Activated naive CD8-positive, alpha-beta T cell treated with anti-CD3 and anti-CD28 coated beads, Interleukin-2, amount 50 U/mL, for 24 hours (primary cell): Measurements from ENCODE around the gene CCDC127.

Source experiments
- ATAC-seq: fragments of 150-1000 bp; cut with Tn5 transposase; one replicate; pipeline ENCODE4 v1.10.0; 2021
- DNase-seq: peaks from one replicate; pipeline ENCODE4 v3.0.0; 2021
- H3K27ac Mint-ChIP-seq: one replicate; pipeline ENCODE4 v1.8.0; 2021; ENCODE audit warnings: mild to moderate bottlenecking, mixed read lengths
- H3K27me3 Mint-ChIP-seq: one replicate; pipeline ENCODE4 v1.8.0; 2021; ENCODE audit warnings: mixed read lengths
- H3K36me3 Mint-ChIP-seq: one replicate; pipeline ENCODE4 v1.8.0; 2021; ENCODE audit warnings: low read depth, mixed read lengths
- H3K4me1 Mint-ChIP-seq: one replicate; pipeline ENCODE4 v1.8.0; 2021; ENCODE audit warnings: mixed read lengths
- H3K4me3 Mint-ChIP-seq: one replicate; pipeline ENCODE4 v1.8.0; 2021; ENCODE audit warnings: mild to moderate bottlenecking, moderate library complexity, mixed read lengths
- H3K9me3 Mint-ChIP-seq: one replicate; pipeline ENCODE4 v1.8.0; 2021; ENCODE audit warnings: mixed read lengths

CCDC127 gene

DNA sequence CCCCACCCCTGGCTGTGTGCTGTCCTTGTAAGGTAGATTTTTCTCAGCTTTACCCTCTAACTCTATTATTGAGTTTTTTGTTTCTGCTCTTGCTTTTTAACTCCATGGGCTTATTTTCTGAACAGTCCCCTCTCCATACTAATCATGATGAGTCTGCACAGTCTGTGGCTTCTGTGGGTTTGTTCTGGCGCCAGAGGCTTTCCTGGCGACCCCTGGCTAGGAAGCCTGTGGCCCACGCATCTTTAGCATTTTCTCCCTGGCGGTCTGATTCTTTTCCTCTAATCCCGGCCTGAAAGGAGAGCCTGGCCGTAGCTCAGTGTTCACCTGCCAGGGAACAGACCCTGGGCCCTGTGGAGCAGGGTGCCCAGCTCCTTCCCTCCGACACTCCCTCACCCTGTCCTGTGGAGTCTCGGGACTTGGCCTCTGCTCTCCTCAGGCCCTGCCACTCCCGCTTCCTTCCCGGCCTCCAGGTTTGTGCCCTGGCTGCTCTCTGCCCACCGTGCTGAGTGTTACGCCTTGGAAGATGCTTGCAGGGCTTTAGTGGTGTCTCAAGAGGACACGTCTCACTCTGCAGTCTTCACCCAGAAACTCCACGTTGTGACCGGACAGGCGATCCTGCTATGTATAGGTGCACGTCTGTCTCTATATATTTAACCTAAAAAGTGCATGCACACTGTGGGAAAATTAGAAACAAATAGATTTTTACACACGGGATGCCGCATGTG lies 58.3 kb downstream of the CCDC127 start:
- Mint-ChIP-seq H3K27ac (no peak overlapping the region), H3K27me3 (no peaks in the 10 kb centered on the region), H3K4me1 (peaks cover 1% of the 10 kb centered on the region), H3K4me3 (no peak overlapping the region), H3K9me3 (no peaks in the 10 kb centered on the region), H3K36me3 (no peaks in the 10 kb centered on the region)
- DNase-seq (no peak), ATAC-seq (no peak)

DNA sequence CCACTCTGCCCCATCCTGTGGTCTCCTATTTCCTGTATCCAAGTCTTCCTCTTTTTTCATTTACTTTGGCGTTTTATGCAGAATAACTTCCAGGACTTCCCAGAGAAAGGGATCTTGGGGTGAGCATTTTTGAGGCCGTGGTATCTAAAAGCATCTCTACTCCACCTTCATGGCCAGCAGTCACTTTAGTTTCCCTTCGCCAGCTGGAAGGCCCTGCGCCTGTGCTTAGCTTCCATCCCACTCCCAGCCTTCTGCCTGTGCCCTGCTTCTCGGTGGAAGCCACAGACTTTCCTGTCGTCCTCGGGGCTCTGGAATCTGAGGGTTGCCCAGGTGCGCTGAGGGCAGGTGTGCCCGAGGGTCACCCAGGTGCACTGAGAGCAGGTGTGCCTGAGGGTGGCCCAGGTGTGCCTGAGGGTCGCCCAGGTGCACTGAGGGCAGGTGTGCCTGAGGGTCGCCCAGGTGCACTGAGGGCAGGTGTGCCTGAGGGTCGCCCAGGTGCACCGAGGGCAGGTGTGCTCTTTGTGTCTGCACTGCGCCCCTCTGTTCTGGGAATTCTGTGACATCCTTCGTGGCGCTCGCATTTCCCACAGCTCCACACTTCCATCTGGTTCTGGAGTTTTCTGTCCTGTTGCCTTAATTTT lies 59.0 kb downstream of the CCDC127 start:
- H3K27me3 Mint-ChIP-seq = no peaks in the 10 kb centered on the region
- H3K9me3 Mint-ChIP-seq = no peaks in the 10 kb centered on the region
- no peaks in the 10 kb centered on the region for H3K36me3 Mint-ChIP-seq
- peaks cover 1% of the 10 kb centered on the region for H3K4me1 Mint-ChIP-seq
- no peak overlapping the region for H3K4me3 Mint-ChIP-seq
- H3K27ac Mint-ChIP-seq = no peak overlapping the region
- DNase-seq = no peak
- no peak for ATAC-seq

DNA sequence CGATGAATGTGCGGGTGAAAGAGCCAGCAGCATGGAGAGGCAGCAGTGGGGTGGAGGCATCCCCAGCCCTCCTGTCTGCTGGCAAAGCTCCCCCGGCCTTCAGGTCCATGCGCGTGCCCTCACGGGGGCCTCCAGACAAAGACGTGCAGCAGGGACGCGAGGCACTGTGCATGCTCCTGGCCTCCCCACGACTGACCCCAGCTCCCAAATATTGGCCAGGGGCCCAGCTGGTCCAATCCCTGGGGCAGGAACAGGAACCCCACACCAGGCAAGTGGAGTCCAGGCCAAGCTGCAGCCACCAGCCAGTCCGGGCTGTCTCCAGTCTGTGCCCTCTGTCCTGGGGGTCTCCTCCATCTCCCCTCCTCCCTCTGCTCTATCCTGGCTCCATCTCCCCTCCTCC lies 60.2 kb downstream of the CCDC127 start:
- no peaks in the 10 kb centered on the region for H3K27me3 Mint-ChIP-seq
- ATAC-seq (no peak), DNase-seq (no peak)
- no peaks in the 10 kb centered on the region for H3K36me3 Mint-ChIP-seq
- no peaks in the 10 kb centered on the region for H3K9me3 Mint-ChIP-seq
- H3K4me3 Mint-ChIP-seq = no peak overlapping the region
- no peak overlapping the region for H3K27ac Mint-ChIP-seq
- peaks cover 1% of the 10 kb centered on the region for H3K4me1 Mint-ChIP-seq

DNA sequence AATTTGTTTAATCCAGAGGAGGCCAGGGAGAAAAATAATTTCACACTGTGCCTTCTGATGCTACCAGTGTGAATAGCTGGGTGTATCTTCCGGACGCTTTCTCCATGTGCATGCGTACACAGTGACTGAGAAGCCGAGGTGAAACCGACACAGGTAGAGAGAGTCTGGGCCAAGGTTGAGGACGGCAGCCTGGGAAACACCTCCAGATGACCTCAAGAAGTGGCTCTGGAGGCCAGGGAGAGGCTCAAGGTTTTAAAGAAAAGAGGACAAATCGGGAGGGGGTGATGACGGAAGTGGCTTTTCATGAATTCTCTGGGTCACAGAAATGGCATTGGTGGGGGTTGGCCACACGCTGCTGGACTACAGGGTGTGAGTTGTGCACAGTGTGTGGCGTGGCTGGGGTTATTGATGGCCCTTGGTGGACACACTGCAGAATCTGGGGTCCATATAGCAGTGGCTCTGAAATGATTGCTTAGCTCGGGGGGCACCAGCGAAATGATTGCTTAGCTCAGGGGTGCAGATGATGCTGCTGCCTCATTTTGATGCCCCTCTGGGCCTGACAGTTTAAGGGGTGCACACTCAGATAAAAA lies 60.7 kb downstream of the CCDC127 start:
- H3K4me1 Mint-ChIP-seq = peaks cover 1% of the 10 kb centered on the region
- H3K4me3 Mint-ChIP-seq = no peak overlapping the region
- H3K9me3 Mint-ChIP-seq = no peaks in the 10 kb centered on the region
- ATAC-seq = no peak
- no peak overlapping the region for H3K27ac Mint-ChIP-seq
- H3K36me3 Mint-ChIP-seq = no peaks in the 10 kb centered on the region
- no peaks in the 10 kb centered on the region for H3K27me3 Mint-ChIP-seq
- no peak for DNase-seq

DNA sequence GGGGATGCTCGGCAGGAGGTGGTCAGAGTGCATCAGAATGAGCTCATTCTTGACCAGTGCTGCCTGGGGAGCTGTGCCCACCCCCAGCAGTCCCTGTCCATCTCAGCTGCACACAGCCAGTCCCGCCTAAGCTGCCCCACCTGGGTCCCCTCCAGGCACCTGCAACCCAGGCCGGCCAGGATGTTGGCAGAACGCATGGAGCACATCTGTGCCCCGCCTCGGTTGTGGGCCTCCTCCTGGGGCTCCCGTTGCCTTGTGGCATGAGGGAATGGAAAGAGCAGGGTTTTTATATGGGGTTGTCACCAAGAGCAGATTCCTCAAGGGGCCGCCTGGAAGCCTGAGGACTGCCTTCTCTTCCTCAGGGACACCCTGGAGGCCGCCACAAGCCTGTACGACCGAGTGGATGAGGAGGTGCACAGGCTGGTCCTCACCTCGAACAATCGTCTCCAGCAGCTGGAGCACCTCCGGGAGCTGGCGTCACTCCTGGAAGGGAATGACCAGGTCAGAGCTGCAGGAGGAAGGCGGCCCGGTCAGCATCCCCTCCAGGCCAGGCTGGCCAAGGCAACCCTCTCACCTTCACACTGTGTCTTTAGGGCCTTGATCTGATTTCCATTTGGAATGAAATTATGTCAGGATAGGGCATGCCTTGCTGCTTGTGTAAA lies 61.4 kb downstream of the CCDC127 start:
- H3K27me3 Mint-ChIP-seq = no peaks in the 10 kb centered on the region
- ATAC-seq = no peak
- H3K27ac Mint-ChIP-seq = no peak overlapping the region
- peaks cover 1% of the 10 kb centered on the region for H3K4me1 Mint-ChIP-seq
- DNase-seq = no peak
- no peaks in the 10 kb centered on the region for H3K9me3 Mint-ChIP-seq
- no peak overlapping the region for H3K4me3 Mint-ChIP-seq
- H3K36me3 Mint-ChIP-seq = no peaks in the 10 kb centered on the region

DNA sequence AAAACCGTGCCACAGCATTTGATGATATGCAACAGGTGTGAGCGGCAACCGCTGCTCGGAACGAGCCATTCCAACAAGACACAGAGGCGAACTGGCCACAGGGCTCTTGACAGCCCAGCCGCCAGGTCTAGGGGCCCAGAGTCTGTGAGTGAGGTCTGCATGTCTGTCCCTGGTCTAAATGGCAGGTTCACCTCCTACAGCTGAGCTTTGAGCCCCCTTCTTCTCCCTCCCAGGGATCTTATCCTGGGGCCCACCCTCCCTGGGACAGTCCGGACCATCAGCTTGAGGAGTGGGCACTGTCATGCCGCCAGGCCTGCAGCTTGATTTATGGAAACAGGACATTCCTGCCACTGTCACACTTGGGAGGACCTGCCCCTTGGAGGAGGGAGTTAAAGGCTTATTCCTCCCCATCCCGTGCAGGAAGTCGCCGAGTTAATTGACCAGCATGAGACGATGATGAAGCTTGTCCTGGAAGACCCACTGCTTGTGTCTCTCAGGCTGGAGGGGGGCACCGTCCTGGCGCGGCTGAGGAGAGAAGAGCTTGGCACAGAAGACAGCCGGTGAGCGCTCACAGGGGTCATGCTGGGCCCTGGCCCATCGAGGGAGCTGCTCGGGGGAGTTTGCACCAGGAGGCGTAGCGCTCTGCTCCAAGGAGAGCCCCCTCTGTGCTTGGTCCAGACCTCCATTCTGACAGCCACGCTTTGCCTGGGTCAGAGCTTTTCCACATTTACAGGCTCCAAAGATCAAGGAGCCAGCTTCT lies 62.1 kb downstream of the CCDC127 start:
- H3K4me1 Mint-ChIP-seq = peaks cover 1% of the 10 kb centered on the region
- H3K27me3 Mint-ChIP-seq = no peaks in the 10 kb centered on the region
- H3K4me3 Mint-ChIP-seq = no peak overlapping the region
- H3K36me3 Mint-ChIP-seq = no peaks in the 10 kb centered on the region
- ATAC-seq = no peak
- H3K9me3 Mint-ChIP-seq = no peaks in the 10 kb centered on the region
- no peak overlapping the region for H3K27ac Mint-ChIP-seq
- DNase-seq = no peak

DNA sequence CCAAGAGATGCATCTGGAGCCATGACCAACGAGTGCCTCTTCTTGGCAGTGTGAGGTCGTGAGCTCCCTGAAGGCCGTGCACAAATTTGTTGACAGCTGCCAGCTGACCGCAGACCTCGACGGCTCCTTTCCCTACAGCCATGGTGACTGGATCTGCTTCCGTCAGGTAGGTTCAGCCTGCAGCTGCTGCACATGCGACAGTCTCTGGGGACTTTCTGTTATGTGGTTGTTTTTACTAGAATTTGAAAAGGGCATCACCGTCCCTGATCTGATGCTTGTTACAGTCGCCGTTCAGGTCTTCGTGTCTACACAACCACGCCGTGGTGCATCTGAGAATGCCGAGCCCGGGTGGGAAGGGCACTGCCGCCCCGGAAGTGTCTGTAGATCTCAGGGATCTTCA lies 63.1 kb downstream of the CCDC127 start:
- Mint-ChIP-seq H3K4me3 (no peak overlapping the region), H3K36me3 (no peaks in the 10 kb centered on the region), H3K27me3 (no peaks in the 10 kb centered on the region), H3K9me3 (no peaks in the 10 kb centered on the region), H3K27ac (no peak overlapping the region), H3K4me1 (peaks cover 1% of the 10 kb centered on the region)
- ATAC-seq (no peak), DNase-seq (no peak)

DNA sequence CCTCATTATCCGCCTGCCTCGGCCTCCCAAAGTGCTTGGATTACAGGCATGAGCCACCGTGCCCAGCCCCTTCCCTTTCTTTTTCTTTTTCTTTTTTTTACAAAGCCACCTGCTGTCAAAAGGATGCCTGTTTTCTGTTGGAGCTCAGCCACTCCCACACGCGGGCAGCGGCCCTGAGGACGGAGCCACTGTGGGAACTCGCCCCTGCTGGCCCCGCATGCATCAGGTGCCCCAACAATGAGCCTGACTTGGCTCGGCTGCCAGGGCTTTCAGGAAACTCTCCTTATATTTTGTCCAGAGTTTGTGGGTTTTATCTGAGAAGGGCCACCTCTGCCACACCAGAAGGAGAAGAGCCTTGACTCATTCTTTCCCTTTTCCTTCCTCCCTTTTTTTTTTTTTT lies 63.7 kb downstream of the CCDC127 start:
- H3K9me3 Mint-ChIP-seq = no peaks in the 10 kb centered on the region
- no peak for ATAC-seq
- DNase-seq = no peak
- no peak overlapping the region for H3K27ac Mint-ChIP-seq
- no peaks in the 10 kb centered on the region for H3K27me3 Mint-ChIP-seq
- H3K4me3 Mint-ChIP-seq = no peak overlapping the region
- no peaks in the 10 kb centered on the region for H3K4me1 Mint-ChIP-seq
- no peaks in the 10 kb centered on the region for H3K36me3 Mint-ChIP-seq

DNA sequence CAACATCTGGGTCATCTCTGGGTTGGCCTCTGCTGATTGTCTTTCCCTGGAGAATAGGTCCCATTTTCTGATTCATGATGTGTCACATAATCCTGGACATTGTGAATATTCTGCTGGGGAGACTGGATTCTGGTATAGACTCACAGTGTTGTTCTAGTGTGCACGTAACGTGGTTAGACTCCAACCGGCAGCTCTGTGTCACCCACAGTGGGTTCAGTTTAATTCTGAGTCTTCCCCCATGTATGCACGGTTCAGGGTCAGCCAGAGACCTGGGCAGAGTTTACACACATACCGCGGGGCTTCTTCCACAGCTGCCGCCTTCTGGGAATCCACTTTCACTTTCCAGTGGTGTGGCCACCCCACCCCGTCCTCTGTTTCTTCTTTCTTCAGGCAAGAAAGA lies 64.7 kb downstream of the CCDC127 start:
- no peak overlapping the region for H3K4me3 Mint-ChIP-seq
- H3K9me3 Mint-ChIP-seq = peaks cover 6% of the 10 kb centered on the region
- H3K4me1 Mint-ChIP-seq = no peaks in the 10 kb centered on the region
- no peak overlapping the region for H3K27ac Mint-ChIP-seq
- no peaks in the 10 kb centered on the region for H3K36me3 Mint-ChIP-seq
- ATAC-seq (no peak), DNase-seq (no peak)
- H3K27me3 Mint-ChIP-seq = no peaks in the 10 kb centered on the region

DNA sequence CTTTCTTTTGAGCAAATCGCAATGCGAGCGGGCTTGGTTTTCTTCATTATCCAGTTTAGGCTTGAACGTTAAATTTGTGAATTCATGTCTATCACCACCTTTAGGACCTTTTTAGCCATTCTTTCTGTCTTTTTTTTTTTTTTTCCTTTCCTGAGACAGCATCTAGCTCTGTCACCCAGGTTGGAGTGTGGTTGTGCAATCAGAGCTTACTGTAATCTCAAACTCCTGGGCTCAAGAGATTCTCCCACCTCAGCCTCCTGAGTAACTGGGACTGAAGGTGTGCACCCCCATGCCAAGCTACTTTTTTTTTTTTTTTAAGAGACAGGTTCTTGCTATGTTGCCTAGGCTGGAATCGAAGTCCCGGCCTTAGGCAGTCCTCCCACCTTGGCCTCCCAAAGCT lies 65.9 kb downstream of the CCDC127 start:
- H3K4me3 Mint-ChIP-seq = no peak overlapping the region
- no peak overlapping the region for H3K27ac Mint-ChIP-seq
- no peaks in the 10 kb centered on the region for H3K27me3 Mint-ChIP-seq
- DNase-seq = no peak
- H3K9me3 Mint-ChIP-seq = peaks cover 18% of the 10 kb centered on the region
- H3K36me3 Mint-ChIP-seq = no peaks in the 10 kb centered on the region
- ATAC-seq = no peak
- no peaks in the 10 kb centered on the region for H3K4me1 Mint-ChIP-seq

DNA sequence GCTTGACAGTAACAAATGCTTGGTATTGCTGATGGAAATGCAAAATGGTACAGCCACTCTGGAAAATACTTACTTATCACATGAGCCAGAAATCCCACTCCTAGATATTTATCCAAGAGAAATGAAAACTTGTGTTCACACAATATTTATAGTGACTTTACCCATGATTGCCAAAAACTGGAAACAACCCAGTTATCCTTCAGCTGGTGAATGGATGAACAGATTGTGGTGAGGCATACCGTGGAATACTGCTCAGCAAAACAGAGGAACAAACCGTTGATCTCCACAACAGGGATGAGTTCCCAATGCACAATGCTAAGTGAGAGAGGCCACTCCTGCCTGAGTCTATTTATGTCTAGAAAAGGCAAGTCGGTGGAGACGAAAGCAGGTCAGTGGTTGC lies 67.2 kb downstream of the CCDC127 start:
- peaks cover 2% of the 10 kb centered on the region for H3K36me3 Mint-ChIP-seq
- H3K4me1 Mint-ChIP-seq = no peaks in the 10 kb centered on the region
- ATAC-seq (no peak), DNase-seq (no peak)
- H3K27me3 Mint-ChIP-seq = no peaks in the 10 kb centered on the region
- no peak overlapping the region for H3K4me3 Mint-ChIP-seq
- no peak overlapping the region for H3K27ac Mint-ChIP-seq
- peaks cover 18% of the 10 kb centered on the region for H3K9me3 Mint-ChIP-seq

DNA sequence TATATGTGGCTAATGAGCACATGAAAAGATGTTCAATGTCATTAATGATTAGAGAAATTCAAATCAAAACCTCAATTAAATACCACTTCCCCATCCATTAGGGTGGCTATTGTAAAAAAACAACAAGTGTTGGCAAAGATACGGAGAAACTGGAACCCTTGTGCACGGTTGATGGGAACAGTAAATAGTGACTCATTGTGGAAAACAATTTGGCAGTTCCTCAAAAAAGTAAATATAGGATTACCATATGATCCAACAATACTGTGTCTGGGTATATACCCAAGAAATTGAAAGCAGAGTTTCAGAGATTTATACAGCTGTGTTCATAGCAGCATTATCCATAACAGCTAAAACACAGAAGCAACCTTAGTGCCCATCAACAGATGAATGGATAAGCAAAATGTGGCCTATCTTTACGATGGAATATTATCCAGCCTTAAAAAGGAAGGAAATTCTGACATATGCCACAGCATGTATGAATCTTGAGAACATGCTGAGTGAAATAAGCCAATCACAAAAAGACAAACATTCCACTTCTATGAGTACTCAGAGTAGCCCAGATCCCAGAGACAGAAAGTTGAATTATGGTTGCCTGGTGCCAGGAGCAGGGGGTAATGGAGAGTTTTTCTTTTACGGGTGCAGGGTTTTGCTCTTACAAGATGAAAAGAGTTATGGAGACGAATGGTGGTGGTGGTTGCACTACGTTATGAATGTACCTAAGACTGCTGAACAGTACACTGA lies 68.0 kb downstream of the CCDC127 start:
- Mint-ChIP-seq H3K27me3 (no peaks in the 10 kb centered on the region), H3K27ac (no peak overlapping the region), H3K36me3 (peaks cover 2% of the 10 kb centered on the region), H3K9me3 (peaks cover 18% of the 10 kb centered on the region), H3K4me3 (no peak overlapping the region), H3K4me1 (no peaks in the 10 kb centered on the region)
- DNase-seq (no peak), ATAC-seq (no peak)

DNA sequence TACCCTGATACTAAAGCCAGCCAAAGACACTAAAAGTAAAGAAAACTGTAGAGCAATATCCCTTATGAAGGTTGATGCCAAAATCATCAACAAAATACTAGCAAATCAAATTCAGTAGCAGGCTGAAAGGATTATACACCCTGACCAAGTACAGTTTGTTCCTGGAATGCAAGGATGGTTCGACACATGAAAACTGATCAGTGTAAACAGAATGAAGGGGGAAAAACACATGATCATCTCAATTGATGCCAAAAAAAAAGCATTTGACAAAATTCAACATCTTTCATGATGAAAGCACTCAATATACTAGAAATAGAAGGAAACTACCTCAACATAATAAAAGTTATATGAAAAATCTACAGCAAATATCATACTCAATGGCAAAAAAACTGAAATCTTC lies 70.2 kb downstream of the CCDC127 start:
- H3K4me3 Mint-ChIP-seq = no peak overlapping the region
- H3K9me3 Mint-ChIP-seq = peaks cover 18% of the 10 kb centered on the region
- peaks cover 2% of the 10 kb centered on the region for H3K27me3 Mint-ChIP-seq

More for the DNA sequence above, 70.2 kb downstream of the CCDC127 start:
- ATAC-seq = no peak
- no peak overlapping the region for H3K27ac Mint-ChIP-seq
- no peaks in the 10 kb centered on the region for H3K4me1 Mint-ChIP-seq
- no peak for DNase-seq
- peaks cover 2% of the 10 kb centered on the region for H3K36me3 Mint-ChIP-seq
